Measurements from ENCODE around the gene CX3CL1.
"Not testable (repeated sequence)": the region's sequence is repeated elsewhere in the genome, so short reads cannot be mapped to it uniquely, and the experiment has no call there.

The CX3CL1 gene

GRCh38 chr16:57382535-57383275 is 10.4 kb downstream of the CX3CL1 start:
- no peak for DNase-seq (ENCODE audit: low spot score)

GRCh38 chr16:57383276-57384247 is 11.3 kb downstream of the CX3CL1 start:
- no peak for DNase-seq (ENCODE audit: low spot score)

- no peak for DNase-seq (ENCODE audit: low spot score)
Observed at GRCh38 chr16:57384248-57385070, 12.2 kb downstream of the CX3CL1 start.

GRCh38 chr16:57385083-57385482 is 12.8 kb downstream of the CX3CL1 start:
- no peak for DNase-seq (ENCODE audit: low spot score)

- DNase-seq (ENCODE audit: low spot score), result no peak
Observed at GRCh38 chr16:57386381-57386951, 14.2 kb downstream of the CX3CL1 start.

- no peak for DNase-seq (ENCODE audit: low spot score)
Observed at GRCh38 chr16:57387598-57388354, 15.5 kb downstream of the CX3CL1 start.

GRCh38 chr16:57388359-57389086 is 16.2 kb downstream of the CX3CL1 start:
- DNase-seq (ENCODE audit: low spot score), result no peak

- no peak for DNase-seq (ENCODE audit: low spot score)
Observed at GRCh38 chr16:57389087-57389468, 16.8 kb downstream of the CX3CL1 start.

GRCh38 chr16:57390636-57391295 is 18.5 kb downstream of the CX3CL1 start:
- no peak for DNase-seq (ENCODE audit: low spot score)

- DNase-seq (ENCODE audit: low spot score), result no peak
Observed at GRCh38 chr16:57391300-57391699, 19.0 kb downstream of the CX3CL1 start.

GRCh38 chr16:57391708-57392107 is 19.4 kb downstream of the CX3CL1 start:
- no peak for DNase-seq (ENCODE audit: low spot score)

- no peak for DNase-seq (ENCODE audit: low spot score)
Observed at GRCh38 chr16:57392694-57393093, 20.4 kb downstream of the CX3CL1 start.

GRCh38 chr16:57394444-57394843 is 22.2 kb downstream of the CX3CL1 start:
- DNase-seq (ENCODE audit: low spot score), result no peak

GRCh38 chr16:57395026-57395425 is 22.7 kb downstream of the CX3CL1 start:
- no peak for DNase-seq (ENCODE audit: low spot score)

GRCh38 chr16:57396786-57397185 is 24.5 kb downstream of the CX3CL1 start:
- DNase-seq (ENCODE audit: low spot score), result no peak

GRCh38 chr16:57397493-57397892 is 25.2 kb downstream of the CX3CL1 start:
- not testable (repeated sequence) for DNase-seq (ENCODE audit: low spot score)

GRCh38 chr16:57401943-57402640 is 29.8 kb downstream of the CX3CL1 start:
- no peak for DNase-seq (ENCODE audit: low spot score)

GRCh38 chr16:57403965-57404817 is 31.9 kb downstream of the CX3CL1 start, which contains the start of gene CCL17:
Gene CCL17, plus strand, starts transcription at chr16:57404767. Its CDS starts 9,166 bp downstream, at chr16:57413933.
- no peak for DNase-seq (ENCODE audit: low spot score)

All from ecto neural progenitor cell (in vitro differentiated cells).